ENCODE results near the gene SCUBE1.

Gene SCUBE1

DNA sequence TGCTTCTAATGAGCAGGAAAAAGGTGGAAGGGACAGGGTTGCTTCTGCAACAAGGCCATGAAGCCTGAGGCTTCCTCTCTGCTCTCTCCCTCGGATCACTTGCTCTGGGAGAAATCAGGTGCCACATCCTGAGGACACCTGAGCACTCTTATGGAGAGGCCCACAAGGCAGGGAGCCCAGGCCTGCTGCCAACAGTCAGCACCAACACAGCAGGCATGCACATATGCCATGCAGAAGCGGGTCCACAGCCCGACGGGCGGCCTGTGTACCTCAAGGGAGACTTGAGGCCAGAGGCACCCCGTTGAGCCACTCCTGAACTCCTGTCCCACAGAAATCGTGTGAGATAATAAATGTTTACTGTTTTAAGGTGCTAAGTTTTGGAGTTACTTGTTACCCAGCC, 165.7 kb downstream of the SCUBE1 start:
- peaks cover 89% of the 10 kb centered on the region for H3K36me3 ChIP-seq (ENCODE audit: insufficient read depth, low read length)
- H3K9ac ChIP-seq (ENCODE audit: low read length), result no peak overlapping the region

DNA sequence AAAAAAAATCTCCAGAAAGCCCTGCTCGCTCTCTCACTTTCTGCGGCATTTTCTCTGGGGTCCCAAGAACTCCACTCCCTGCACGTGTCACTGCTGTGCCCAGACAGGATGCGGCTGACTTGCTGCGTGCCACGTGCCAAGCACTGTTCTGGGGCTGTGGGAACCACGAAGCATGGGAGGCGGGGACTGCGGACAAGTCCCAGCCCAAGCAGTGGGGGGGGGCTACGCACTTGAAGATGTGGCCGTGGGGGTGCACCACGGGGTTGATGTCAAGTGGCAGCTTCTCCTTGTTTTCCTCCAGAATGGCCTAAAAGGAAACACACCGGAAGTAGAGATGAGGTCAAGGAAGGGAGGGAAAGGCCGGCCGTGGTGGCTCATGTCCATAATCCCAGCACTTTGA, 167.1 kb downstream of the SCUBE1 start:
- no peaks in the 10 kb centered on the region for H3K27me3 ChIP-seq (ENCODE audit: insufficient read depth, low read length)
- H3K36me3 ChIP-seq (ENCODE audit: insufficient read depth, low read length), result peaks cover 89% of the 10 kb centered on the region
- no peaks in the 10 kb centered on the region for H3K9me2 ChIP-seq (ENCODE audit: low read depth, low read length)
- H3K4me1 ChIP-seq (ENCODE audit: insufficient read depth, low read length, severe bottlenecking), result no peaks in the 10 kb centered on the region
- H4K20me1 ChIP-seq (ENCODE audit: insufficient read depth, low read length), result no peaks in the 10 kb centered on the region
- H3K4me2 ChIP-seq (ENCODE audit: low read length), result no peak overlapping the region
- H3K79me2 ChIP-seq (ENCODE audit: insufficient read depth, low read length), result no peaks in the 10 kb centered on the region
- H3F3A ChIP-seq (ENCODE audit: insufficient read depth, low read length), result no peaks in the 10 kb centered on the region
- no peaks in the 10 kb centered on the region for H3K9me3 ChIP-seq (ENCODE audit: low read length)
- H2AFZ ChIP-seq (ENCODE audit: low read length), result no peak overlapping the region
- no peak for TF ChIP-seq EZH2 (IDR thresholded peaks at IDR 0.05; ENCODE audit: borderline replicate concordance, low read length)
- TF ChIP-seq, protein P1, sequence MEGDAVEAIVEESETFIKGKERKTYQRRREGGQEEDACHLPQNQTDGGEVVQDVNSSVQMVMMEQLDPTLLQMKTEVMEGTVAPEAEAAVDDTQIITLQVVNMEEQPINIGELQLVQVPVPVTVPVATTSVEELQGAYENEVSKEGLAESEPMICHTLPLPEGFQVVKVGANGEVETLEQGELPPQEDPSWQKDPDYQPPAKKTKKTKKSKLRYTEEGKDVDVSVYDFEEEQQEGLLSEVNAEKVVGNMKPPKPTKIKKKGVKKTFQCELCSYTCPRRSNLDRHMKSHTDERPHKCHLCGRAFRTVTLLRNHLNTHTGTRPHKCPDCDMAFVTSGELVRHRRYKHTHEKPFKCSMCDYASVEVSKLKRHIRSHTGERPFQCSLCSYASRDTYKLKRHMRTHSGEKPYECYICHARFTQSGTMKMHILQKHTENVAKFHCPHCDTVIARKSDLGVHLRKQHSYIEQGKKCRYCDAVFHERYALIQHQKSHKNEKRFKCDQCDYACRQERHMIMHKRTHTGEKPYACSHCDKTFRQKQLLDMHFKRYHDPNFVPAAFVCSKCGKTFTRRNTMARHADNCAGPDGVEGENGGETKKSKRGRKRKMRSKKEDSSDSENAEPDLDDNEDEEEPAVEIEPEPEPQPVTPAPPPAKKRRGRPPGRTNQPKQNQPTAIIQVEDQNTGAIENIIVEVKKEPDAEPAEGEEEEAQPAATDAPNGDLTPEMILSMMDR (IDR thresholded peaks at IDR 0.05; ENCODE audit: low read length), result no peak
- no peak overlapping the region for H3K4me3 ChIP-seq (ENCODE audit: low read depth, low read length, poor library complexity, severe bottlenecking)
- no peak overlapping the region for H3K9ac ChIP-seq (ENCODE audit: low read length)
- H3K27ac ChIP-seq (ENCODE audit: low read depth, low read length, poor library complexity, severe bottlenecking), result no peak overlapping the region

More for the DNA sequence above, 165.7 kb downstream of the SCUBE1 start:
- H3F3A ChIP-seq (ENCODE audit: insufficient read depth, low read length), result no peaks in the 10 kb centered on the region
- no peak for TF ChIP-seq EZH2 (IDR thresholded peaks at IDR 0.05; ENCODE audit: borderline replicate concordance, low read length)
- TF ChIP-seq, protein P1 (IDR thresholded peaks at IDR 0.05; ENCODE audit: low read length), result no peak
- no peak overlapping the region for H3K27ac ChIP-seq (ENCODE audit: low read depth, low read length, poor library complexity, severe bottlenecking)
- H3K9me2 ChIP-seq (ENCODE audit: low read depth, low read length), result no peaks in the 10 kb centered on the region
- no peaks in the 10 kb centered on the region for H3K9me3 ChIP-seq (ENCODE audit: low read length)
- H3K27me3 ChIP-seq (ENCODE audit: insufficient read depth, low read length), result no peaks in the 10 kb centered on the region
- H3K79me2 ChIP-seq (ENCODE audit: insufficient read depth, low read length), result no peaks in the 10 kb centered on the region
- no peaks in the 10 kb centered on the region for H4K20me1 ChIP-seq (ENCODE audit: insufficient read depth, low read length)
- H2AFZ ChIP-seq (ENCODE audit: low read length), result no peak overlapping the region
- no peaks in the 10 kb centered on the region for H3K4me1 ChIP-seq (ENCODE audit: insufficient read depth, low read length, severe bottlenecking)
- H3K4me3 ChIP-seq (ENCODE audit: low read depth, low read length, poor library complexity, severe bottlenecking), result no peak overlapping the region
- no peak overlapping the region for H3K4me2 ChIP-seq (ENCODE audit: low read length)

DNA sequence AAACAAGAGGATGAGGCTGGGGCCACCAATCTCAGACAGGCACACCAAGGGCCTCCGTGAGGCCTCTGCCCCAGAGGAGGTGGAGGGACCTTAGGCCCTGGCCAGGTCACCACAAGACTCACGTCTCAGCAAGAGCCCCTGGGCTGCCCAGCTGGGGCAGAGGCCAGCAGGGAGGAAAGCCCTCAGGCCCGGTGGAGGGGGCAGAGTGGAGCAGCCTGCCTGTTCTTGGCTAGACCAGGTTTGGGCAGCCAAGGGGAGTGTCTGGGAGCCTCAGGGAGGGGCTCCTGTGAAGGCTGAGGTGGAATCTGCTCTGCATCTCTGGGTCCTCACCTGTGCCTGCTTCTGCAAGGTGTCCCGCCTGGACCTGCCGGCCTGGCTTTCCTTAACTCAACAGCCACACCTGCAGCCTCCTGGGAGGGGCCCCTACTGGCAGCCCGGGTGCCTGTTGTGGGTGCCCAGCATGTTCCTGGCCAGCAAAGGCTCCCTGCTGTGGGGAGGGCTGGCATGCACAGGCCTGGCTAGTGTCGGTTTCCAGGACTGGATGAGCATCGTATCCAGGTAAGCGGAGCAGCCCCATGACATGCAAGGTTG, 168.1 kb downstream of the SCUBE1 start:
- H3K4me2 ChIP-seq (ENCODE audit: low read length), result no peak overlapping the region
- H3K27ac ChIP-seq (ENCODE audit: low read depth, low read length, poor library complexity, severe bottlenecking), result no peak overlapping the region
- H3K4me1 ChIP-seq (ENCODE audit: insufficient read depth, low read length, severe bottlenecking), result no peaks in the 10 kb centered on the region
- H3K9ac ChIP-seq (ENCODE audit: low read length), result no peak overlapping the region
- H3K27me3 ChIP-seq (ENCODE audit: insufficient read depth, low read length), result no peaks in the 10 kb centered on the region
- peaks cover 89% of the 10 kb centered on the region for H3K36me3 ChIP-seq (ENCODE audit: insufficient read depth, low read length)
- H3K4me3 ChIP-seq (ENCODE audit: low read depth, low read length, poor library complexity, severe bottlenecking), result no peak overlapping the region
- no peaks in the 10 kb centered on the region for H3K79me2 ChIP-seq (ENCODE audit: insufficient read depth, low read length)
- no peaks in the 10 kb centered on the region for H3K9me2 ChIP-seq (ENCODE audit: low read depth, low read length)
- H4K20me1 ChIP-seq (ENCODE audit: insufficient read depth, low read length), result no peaks in the 10 kb centered on the region
- H3K9me3 ChIP-seq (ENCODE audit: low read length), result no peaks in the 10 kb centered on the region
- H2AFZ ChIP-seq (ENCODE audit: low read length), result no peak overlapping the region
- H3F3A ChIP-seq (ENCODE audit: insufficient read depth, low read length), result no peaks in the 10 kb centered on the region
- TF ChIP-seq, protein P1 (IDR thresholded peaks at IDR 0.05; ENCODE audit: low read length), result no peak
- no peak for TF ChIP-seq EZH2 (IDR thresholded peaks at IDR 0.05; ENCODE audit: borderline replicate concordance, low read length)

All from OCI-LY1 (cell line).